ENCODE data around the gene RNF187. TPM values are rescaled to one million over a fixed set of nuclear protein-coding genes. Genes with fewer than 3 reads are reported as not detected.

Gene RNF187
- total and polyA plus RNA-seq, 4 experiments from 2014 or later: 15.3 to 73.4 (median 56.9) TPM

DNA sequence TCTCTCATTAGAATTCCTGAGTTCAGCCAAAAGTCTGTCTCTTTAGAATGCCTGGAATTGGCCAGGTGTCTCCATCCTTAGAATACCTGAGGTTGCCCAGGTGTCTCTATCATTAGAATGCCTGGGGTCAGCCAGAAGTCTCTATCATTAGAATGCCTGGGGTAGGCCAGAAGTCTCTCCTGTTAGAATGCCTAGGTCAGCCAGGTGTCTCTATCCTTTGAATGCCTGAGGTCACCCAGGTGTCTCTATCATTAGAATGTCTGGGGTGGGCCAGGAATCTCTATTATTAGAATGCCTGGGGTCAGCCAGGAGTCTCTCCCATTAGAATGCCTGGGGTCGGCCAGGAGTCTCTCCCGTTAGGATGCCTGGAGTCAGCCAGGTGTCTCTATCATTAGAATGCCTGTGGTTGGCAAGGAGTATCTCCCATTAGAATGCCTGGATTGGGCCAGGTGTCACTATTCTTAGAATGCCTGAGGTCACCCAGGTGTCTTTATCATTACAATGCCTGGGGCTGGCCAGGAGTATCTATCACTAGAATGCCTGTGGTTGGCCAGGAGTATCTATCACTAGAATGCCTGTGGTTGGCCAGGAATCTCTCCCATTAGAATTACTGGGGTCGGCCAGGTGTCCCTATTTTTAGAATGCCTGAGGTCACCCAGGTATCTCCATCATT, 43.0 kb downstream of the RNF187 start:
- Histone ChIP-seq H3K9me3 (ENCODE audit: control insufficient read depth in 1 of 2, low read length in 2 of 2) (no peaks in the 10 kb centered on the region), H3K4me3 (ENCODE audit: low read length in 2 of 2) (no peak overlapping the region), H3K27ac (ENCODE audit: low read depth, low read length) (no peak overlapping the region), H3K27me3 (ENCODE audit: insufficient read depth, low read length) (no peaks in the 10 kb centered on the region), H3K36me3 (ENCODE audit: insufficient read depth, low read length) (no peaks in the 10 kb centered on the region), H3K4me1 (ENCODE audit: insufficient read depth, low read length) (no peaks in the 10 kb centered on the region)
- Mint-ChIP-seq H3K27ac (no peak overlapping the region), H3K4me1 (no peaks in the 10 kb centered on the region), H3K9me3 (peaks cover 0 to 8% (median under 1%) of the 10 kb centered on the region in 8 donors), H3K4me3 (no peak overlapping the region), H3K36me3 (no peaks in the 10 kb centered on the region), H3K27me3 (peaks cover 45 to 46% of the 10 kb centered on the region in 2 donors)
- no peak for DNase-seq
- ChIA-PET CTCF (ENCODE audit: partially characterized antibody) (no interaction called here), POLR2A (ENCODE audit: partially characterized antibody) (no interaction called here)
- intact Hi-C loops (cut with micrococcal nuclease): no loop called here

DNA sequence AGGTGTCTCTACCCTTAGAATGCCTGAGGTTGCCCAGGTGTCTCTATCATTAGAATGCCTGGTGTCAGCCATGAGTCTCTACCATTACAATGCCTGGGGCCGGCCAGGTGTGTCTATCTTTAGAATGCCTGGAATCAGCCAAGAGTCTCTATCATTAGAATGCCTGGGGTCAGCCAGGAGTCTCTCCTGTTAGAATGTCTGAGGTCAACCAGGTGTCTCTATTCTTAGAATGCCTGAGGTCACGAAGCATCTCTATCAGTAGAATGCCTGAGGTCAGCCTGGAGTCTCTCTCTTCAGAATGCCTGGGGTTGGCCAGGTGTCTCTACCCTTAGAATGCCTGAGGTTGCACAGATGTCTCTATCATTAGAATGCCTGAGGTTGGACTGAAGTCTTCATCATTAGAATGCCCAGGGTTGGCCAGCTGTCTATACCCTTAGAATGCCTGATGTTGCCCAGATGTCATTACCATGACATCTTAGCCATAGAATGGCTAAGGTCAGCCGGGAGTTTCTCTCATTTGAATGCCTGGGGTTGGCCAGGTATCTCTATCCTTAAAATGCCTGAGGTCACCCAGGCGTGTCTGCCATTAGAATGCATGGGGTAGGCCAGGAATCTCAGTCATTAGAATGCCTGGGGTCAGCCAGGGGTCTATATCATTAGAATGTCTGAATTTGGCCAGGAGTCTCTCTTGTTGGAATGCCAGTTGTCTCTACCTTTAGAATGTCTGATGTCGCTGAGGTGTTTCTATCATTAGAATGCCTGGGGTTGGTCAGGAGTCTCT, 44.0 kb downstream of the RNF187 start:
- POLR2A ChIA-PET (ENCODE audit: partially characterized antibody): no interaction called here
- Histone ChIP-seq H3K9me3 (ENCODE audit: control insufficient read depth in 1 of 2, low read length in 2 of 2) (no peaks in the 10 kb centered on the region), H3K36me3 (ENCODE audit: insufficient read depth, low read length) (no peaks in the 10 kb centered on the region), H3K27ac (ENCODE audit: low read depth, low read length) (no peak overlapping the region), H3K4me3 (ENCODE audit: low read length in 2 of 2) (no peak overlapping the region), H3K27me3 (ENCODE audit: insufficient read depth, low read length) (no peaks in the 10 kb centered on the region), H3K4me1 (ENCODE audit: insufficient read depth, low read length) (no peaks in the 10 kb centered on the region)
- intact Hi-C loops (cut with micrococcal nuclease): no loop called here
- H3K36me3 Mint-ChIP-seq: peaks cover 0 to 3% of the 10 kb centered on the region in 2 donors
- peaks cover 0 to 16% (median 4%) of the 10 kb centered on the region in 8 donors for H3K9me3 Mint-ChIP-seq
- peaks cover 45 to 51% of the 10 kb centered on the region in 2 donors for H3K27me3 Mint-ChIP-seq
- DNase-seq: no peak
- H3K27ac Mint-ChIP-seq: no peak overlapping the region
- H3K4me1 Mint-ChIP-seq: no peaks in the 10 kb centered on the region
- no peak overlapping the region for H3K4me3 Mint-ChIP-seq
- CTCF ChIA-PET (ENCODE audit: partially characterized antibody): no interaction called here

DNA sequence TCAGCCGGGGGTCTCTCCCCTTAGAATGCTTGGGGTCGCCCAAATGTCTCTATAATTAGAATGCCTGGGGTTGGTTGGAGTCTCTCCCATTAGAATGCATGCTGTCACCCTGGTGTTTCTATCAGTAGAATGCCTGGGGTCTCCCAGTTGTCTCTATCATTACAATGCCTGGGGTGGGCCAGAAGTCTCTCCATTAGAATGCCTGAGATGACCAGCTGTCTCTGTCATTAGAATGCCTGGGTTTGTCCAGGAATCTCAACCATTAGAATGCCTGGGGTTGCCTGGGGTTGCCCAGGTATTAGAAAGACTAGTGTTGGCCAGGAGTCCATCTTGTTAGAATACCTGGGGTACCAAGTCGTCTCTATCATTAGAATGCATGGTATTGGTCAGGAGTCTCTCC, 51.6 kb downstream of the RNF187 start:
- Mint-ChIP-seq H3K4me3 (no peak overlapping the region), H3K36me3 (peaks cover 3 to 6% of the 10 kb centered on the region in 2 donors), H3K27ac (no peak overlapping the region), H3K27me3 (peaks cover 11 to 47% of the 10 kb centered on the region in 2 donors), H3K9me3 (peaks cover 2 to 33% (median 13%) of the 10 kb centered on the region in 8 donors), H3K4me1 (no peaks in the 10 kb centered on the region)
- H3K4me3 ChIP-seq (ENCODE audit: low read length in 2 of 2): no peak overlapping the region
- no peak overlapping the region for H3K27ac ChIP-seq (ENCODE audit: low read depth, low read length)
- H3K4me1 ChIP-seq (ENCODE audit: insufficient read depth, low read length): no peaks in the 10 kb centered on the region
- no peaks in the 10 kb centered on the region for H3K36me3 ChIP-seq (ENCODE audit: insufficient read depth, low read length)
- no peaks in the 10 kb centered on the region for H3K9me3 ChIP-seq (ENCODE audit: control insufficient read depth in 1 of 2, low read length in 2 of 2)
- no peak for DNase-seq
- peaks cover 6% of the 10 kb centered on the region for H3K27me3 ChIP-seq (ENCODE audit: insufficient read depth, low read length)
- ChIA-PET CTCF (ENCODE audit: partially characterized antibody) (no interaction called here), POLR2A (ENCODE audit: partially characterized antibody) (no interaction called here)
- intact Hi-C loops (cut with micrococcal nuclease): no loop called here

DNA sequence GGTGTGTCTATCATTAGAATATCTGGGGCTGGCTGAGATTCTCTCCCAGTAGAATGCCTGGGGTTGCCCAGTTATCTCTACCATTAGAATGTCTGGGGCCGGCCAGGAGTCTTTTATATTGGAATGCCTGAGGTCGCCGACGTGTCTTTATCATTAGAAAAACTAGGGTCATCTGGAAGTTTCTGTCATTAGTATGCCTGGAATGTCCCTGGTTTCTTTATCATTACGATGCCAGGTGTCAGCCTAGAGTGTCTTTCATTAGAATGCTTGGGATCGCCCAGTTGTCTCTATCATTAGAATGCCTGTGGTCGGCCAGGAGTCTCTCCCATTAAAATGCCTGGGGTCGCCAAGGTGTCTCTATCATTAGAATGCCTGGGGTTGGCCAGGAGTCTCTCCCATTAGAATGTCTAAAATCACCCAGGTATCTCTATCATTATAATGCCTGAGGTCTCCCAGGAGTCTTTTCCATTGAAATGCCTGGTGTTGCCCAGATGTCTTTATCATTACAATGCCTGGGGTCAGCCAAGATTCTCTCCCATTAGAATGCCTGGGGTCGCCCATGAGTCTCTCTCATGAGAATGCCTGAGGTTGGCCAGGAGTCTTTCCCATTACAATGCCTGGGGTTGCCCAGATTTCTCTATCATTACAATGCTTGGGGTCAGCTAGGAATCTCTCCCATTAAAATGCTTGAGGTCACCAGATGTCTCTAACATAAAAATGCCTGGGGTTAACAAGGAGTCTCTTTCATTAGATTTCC, 53.2 kb downstream of the RNF187 start:
- no peaks in the 10 kb centered on the region for H3K36me3 ChIP-seq (ENCODE audit: insufficient read depth, low read length)
- no peaks in the 10 kb centered on the region for H3K4me1 ChIP-seq (ENCODE audit: insufficient read depth, low read length)
- Mint-ChIP-seq H3K4me3 (no peak overlapping the region), H3K27ac (no peak overlapping the region), H3K4me1 (no peaks in the 10 kb centered on the region), H3K9me3 (peaks cover 2 to 29% (median 12%) of the 10 kb centered on the region in 8 donors), H3K36me3 (peaks cover 3 to 6% of the 10 kb centered on the region in 2 donors), H3K27me3 (peaks cover 11 to 46% of the 10 kb centered on the region in 2 donors)
- H3K4me3 ChIP-seq (ENCODE audit: low read length in 2 of 2): no peak overlapping the region
- peaks cover 6% of the 10 kb centered on the region for H3K27me3 ChIP-seq (ENCODE audit: insufficient read depth, low read length)
- intact Hi-C loops (cut with micrococcal nuclease): no loop called here
- POLR2A ChIA-PET (ENCODE audit: partially characterized antibody): no interaction called here
- DNase-seq: no peak
- CTCF ChIA-PET (ENCODE audit: partially characterized antibody): no interaction called here
- no peak overlapping the region for H3K27ac ChIP-seq (ENCODE audit: low read depth, low read length)
- no peaks in the 10 kb centered on the region for H3K9me3 ChIP-seq (ENCODE audit: control insufficient read depth in 1 of 2, low read length in 2 of 2)

DNA sequence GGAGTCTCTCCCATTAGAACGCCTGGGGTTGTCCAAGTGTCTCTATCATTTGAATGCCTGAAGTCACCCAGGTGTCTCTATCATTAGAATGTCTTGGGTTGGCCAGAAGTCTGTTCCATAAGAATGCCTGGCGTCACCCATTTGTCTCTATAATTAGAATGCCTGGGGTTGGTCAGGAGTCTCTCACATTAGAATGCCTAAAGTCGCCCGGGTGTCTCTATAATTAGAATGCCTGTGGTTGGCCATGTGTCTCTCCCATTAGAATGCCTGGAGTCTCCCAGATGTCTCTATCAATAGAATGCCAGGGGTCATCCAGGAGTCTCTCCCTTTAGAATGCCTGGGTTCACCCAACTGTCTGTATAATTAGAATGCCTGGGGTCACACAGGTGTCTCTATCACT, 54.5 kb downstream of the RNF187 start:
- CTCF ChIA-PET (ENCODE audit: partially characterized antibody): no interaction called here
- no peak for DNase-seq
- no peaks in the 10 kb centered on the region for H3K4me1 ChIP-seq (ENCODE audit: insufficient read depth, low read length)
- no peaks in the 10 kb centered on the region for H3K9me3 ChIP-seq (ENCODE audit: control insufficient read depth in 1 of 2, low read length in 2 of 2)
- Mint-ChIP-seq H3K27me3 (peaks cover 11 to 40% of the 10 kb centered on the region in 2 donors), H3K4me1 (no peaks in the 10 kb centered on the region), H3K4me3 (no peak overlapping the region), H3K36me3 (peaks cover 0 to 6% of the 10 kb centered on the region in 2 donors), H3K9me3 (peaks cover 2 to 16% (median 5%) of the 10 kb centered on the region in 8 donors), H3K27ac (no peak overlapping the region)
- H3K27me3 ChIP-seq (ENCODE audit: insufficient read depth, low read length): peaks cover 6% of the 10 kb centered on the region
- H3K27ac ChIP-seq (ENCODE audit: low read depth, low read length): no peak overlapping the region
- H3K4me3 ChIP-seq (ENCODE audit: low read length in 2 of 2): no peak overlapping the region
- H3K36me3 ChIP-seq (ENCODE audit: insufficient read depth, low read length): no peaks in the 10 kb centered on the region
- intact Hi-C loops (cut with micrococcal nuclease): no loop called here
- POLR2A ChIA-PET (ENCODE audit: partially characterized antibody): no interaction called here

DNA sequence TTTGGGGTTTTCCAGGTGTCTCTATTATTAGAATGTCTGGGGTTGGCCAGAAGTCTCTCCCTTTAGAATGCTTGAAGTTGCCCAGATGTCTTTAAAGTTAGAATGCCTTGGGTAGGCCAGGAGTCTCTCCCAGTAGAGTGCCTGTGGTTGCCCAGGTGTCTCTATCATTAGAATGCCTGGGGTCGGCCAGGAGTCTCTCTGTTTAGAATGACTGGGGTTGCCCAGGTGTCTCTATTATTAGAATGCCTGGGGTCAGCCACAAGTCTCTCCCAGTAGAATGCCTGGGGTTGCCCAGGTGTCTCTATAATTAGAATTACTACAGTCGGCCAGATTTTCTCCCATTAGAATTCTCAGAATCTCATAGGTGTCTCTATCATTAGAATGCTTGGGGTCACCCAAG, 55.2 kb downstream of the RNF187 start:
- H3K4me3 Mint-ChIP-seq: no peak overlapping the region
- H3K9me3 Mint-ChIP-seq: peaks cover 0 to 9% (median 2%) of the 10 kb centered on the region in 8 donors
- no peak overlapping the region for H3K4me3 ChIP-seq (ENCODE audit: low read length in 2 of 2)
- H3K9me3 ChIP-seq (ENCODE audit: control insufficient read depth in 1 of 2, low read length in 2 of 2): no peaks in the 10 kb centered on the region
- H3K27ac Mint-ChIP-seq: no peak overlapping the region
- ChIA-PET CTCF (ENCODE audit: partially characterized antibody) (no interaction called here), POLR2A (ENCODE audit: partially characterized antibody) (no interaction called here)
- peaks cover 6% of the 10 kb centered on the region for H3K27me3 ChIP-seq (ENCODE audit: insufficient read depth, low read length)
- intact Hi-C loops (cut with micrococcal nuclease): no loop called here
- H3K36me3 ChIP-seq (ENCODE audit: insufficient read depth, low read length): no peaks in the 10 kb centered on the region
- peaks cover 0 to under 1% of the 10 kb centered on the region in 2 donors for H3K36me3 Mint-ChIP-seq
- H3K4me1 Mint-ChIP-seq: no peaks in the 10 kb centered on the region
- no peak for DNase-seq
- no peak overlapping the region for H3K27ac ChIP-seq (ENCODE audit: low read depth, low read length)
- H3K27me3 Mint-ChIP-seq: peaks cover 13 to 40% of the 10 kb centered on the region in 2 donors
- no peaks in the 10 kb centered on the region for H3K4me1 ChIP-seq (ENCODE audit: insufficient read depth, low read length)

DNA sequence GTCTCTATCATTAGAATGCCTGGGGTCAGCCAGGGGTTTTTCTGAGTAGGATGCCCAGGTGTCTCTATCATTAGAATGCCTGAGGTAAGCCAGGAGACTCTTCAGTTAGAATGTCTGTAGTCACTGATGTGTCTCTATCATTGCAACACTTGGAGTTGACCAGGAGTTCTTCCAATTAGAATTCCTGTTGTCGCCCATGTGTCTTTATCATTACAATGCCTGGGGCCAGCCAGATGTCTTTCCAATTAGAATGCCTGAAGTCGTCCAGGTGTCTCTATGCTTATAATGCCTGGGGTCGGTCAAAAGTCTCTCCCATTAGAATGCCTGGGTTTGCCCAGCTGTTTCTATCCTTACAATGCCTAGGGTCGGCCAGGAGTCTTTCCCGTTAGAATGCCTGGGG, 55.8 kb downstream of the RNF187 start:
- H3K4me1 Mint-ChIP-seq: no peaks in the 10 kb centered on the region
- Histone ChIP-seq H3K27ac (ENCODE audit: low read depth, low read length) (no peak overlapping the region), H3K4me3 (ENCODE audit: low read length in 2 of 2) (no peak overlapping the region), H3K9me3 (ENCODE audit: control insufficient read depth in 1 of 2, low read length in 2 of 2) (no peaks in the 10 kb centered on the region), H3K36me3 (ENCODE audit: insufficient read depth, low read length) (no peaks in the 10 kb centered on the region), H3K27me3 (ENCODE audit: insufficient read depth, low read length) (peaks cover 6% of the 10 kb centered on the region), H3K4me1 (ENCODE audit: insufficient read depth, low read length) (no peaks in the 10 kb centered on the region)
- ChIA-PET POLR2A (ENCODE audit: partially characterized antibody) (no interaction called here), CTCF (ENCODE audit: partially characterized antibody) (no interaction called here)
- H3K27me3 Mint-ChIP-seq: peaks cover 15 to 40% of the 10 kb centered on the region in 2 donors
- no peak overlapping the region for H3K27ac Mint-ChIP-seq
- H3K36me3 Mint-ChIP-seq: no peaks in the 10 kb centered on the region
- intact Hi-C loops (cut with micrococcal nuclease): no loop called here
- DNase-seq: no peak
- peaks cover 0 to 6% (median under 1%) of the 10 kb centered on the region in 8 donors for H3K9me3 Mint-ChIP-seq
- H3K4me3 Mint-ChIP-seq: no peak overlapping the region

Data from CD4-positive, alpha-beta memory T cell (primary cell).